M059J (cell line): Measurements from ENCODE around the gene MYO7A. TPM values are rescaled to one million over a fixed set of nuclear protein-coding genes. Genes with fewer than 3 reads are reported as not detected.

Experiments used
- DNase-seq: peaks from one replicate; pipeline ENCODE4 v3.0.0-alpha.2; 2012; ENCODE audit warnings: low read depth
- total RNA-seq: library from RNA; depleted of rRNA; stranded (reverse); fragments of >200 nt; shearing (Covaris generic); gene quantifications from 2 replicates; pipeline ENCODE4 v1.2.3, GENCODE V29; 2014

MYO7A gene
- total RNA-seq, 1 experiment from 2014 or later, result not detected

GRCh38 chr11:77165066-77165465 is 37.0 kb downstream of the MYO7A start:
- no peak for DNase-seq

GRCh38 chr11:77166021-77166420 is 38.0 kb downstream of the MYO7A start:
- no peak for DNase-seq

- no peak for DNase-seq
These were observed 39.1 kb downstream of the MYO7A start for GRCh38 chr11:77167111-77167626.

GRCh38 chr11:77167791-77168190 is 39.7 kb downstream of the MYO7A start:
- no peak for DNase-seq

- no peak for DNase-seq
These were observed 42.1 kb downstream of the MYO7A start for GRCh38 chr11:77170107-77170506.

- DNase-seq, result no peak
These were observed 43.2 kb downstream of the MYO7A start for GRCh38 chr11:77171254-77171653.

- no peak for DNase-seq
These were observed 44.0 kb downstream of the MYO7A start for GRCh38 chr11:77171885-77172665.

- DNase-seq, result no peak
These were observed 44.6 kb downstream of the MYO7A start for GRCh38 chr11:77172666-77172982.

- no peak for DNase-seq
These were observed 45.4 kb downstream of the MYO7A start for GRCh38 chr11:77173494-77173893.

GRCh38 chr11:77174559-77174958 is 46.5 kb downstream of the MYO7A start:
- no peak for DNase-seq

GRCh38 chr11:77175021-77175842 is 47.2 kb downstream of the MYO7A start:
- DNase-seq, result no peak

GRCh38 chr11:77175869-77176539 is 48.0 kb downstream of the MYO7A start:
- no peak for DNase-seq

GRCh38 chr11:77176996-77177395 is 49.0 kb downstream of the MYO7A start:
- DNase-seq, result no peak

GRCh38 chr11:77178150-77178549 is 50.1 kb downstream of the MYO7A start:
- DNase-seq, result no peak

- DNase-seq, result no peak
These were observed 51.0 kb downstream of the MYO7A start for GRCh38 chr11:77179048-77179447.

GRCh38 chr11:77179681-77180080 is 51.6 kb downstream of the MYO7A start:
- no peak for DNase-seq

- DNase-seq, result no peak
These were observed 52.3 kb downstream of the MYO7A start for GRCh38 chr11:77180346-77180745.

GRCh38 chr11:77181226-77181625 is 53.2 kb downstream of the MYO7A start:
- no peak for DNase-seq

GRCh38 chr11:77181799-77182541 is 53.9 kb downstream of the MYO7A start:
- DNase-seq, result no peak

GRCh38 chr11:77182542-77183430 is 54.7 kb downstream of the MYO7A start:
- no peak for DNase-seq
